GM12878 (cell line): ENCODE results near the gene SCAND1. TPM values are rescaled to one million over a fixed set of nuclear protein-coding genes. Genes with fewer than 3 reads are reported as not detected.
A peak's percentile ranks its signal among the peaks of the same experiment; 100 is the strongest.
"Not testable (repeated sequence)": the region's sequence is repeated elsewhere in the genome, so short reads cannot be mapped to it uniquely, and the experiment has no call there.

Experiments used
- ATAC-seq: fragments of 200-7000 bp; cut with Tn5 transposase; 3 replicates; pipeline ENCODE4 v1.9.1; 2020; ENCODE audit warnings: mild to moderate bottlenecking, moderate library complexity
- BruUV-seq: library from RNA; stranded (reverse); fragments of 400-500 nt; replicated peaks from 2 replicates; lab custom pipeline; 2021; lab: Mats Ljungman, UMichigan
- CTCF ChIA-PET: fragments of 300-600 bp; sonication (Branson Sonifier 250); formaldehyde crosslinking; extraction: SDS; loops from one replicate; lab custom pipeline; 2021; ENCODE audit warnings: inconsistent platforms; lab: Yijun Ruan, JAX
- POLR2A ChIA-PET: fragments of 350-600 bp; formaldehyde crosslinking; extraction: SDS; loops from one replicate; lab custom pipeline; 2021; ENCODE audit warnings: inconsistent platforms; lab: Charles Lee
- RAD21 ChIA-PET: fragments of 300-600 bp; sonication (Branson Sonifier 250); formaldehyde crosslinking; loops from one replicate; lab custom pipeline; 2023; ENCODE audit warnings: antibody characterized with exemption; ENCODE audit not compliant: unreplicated experiment; lab: Charles Lee
- SMC1A ChIA-PET: fragments of 300-600 bp; sonication (Branson Sonifier 250); formaldehyde crosslinking; loops from one replicate; lab custom pipeline; 2023; ENCODE audit not compliant: unreplicated experiment, uncharacterized antibody; lab: Charles Lee
- DNase-seq: peaks from one replicate; pipeline ENCODE4 v3.0.0-alpha.2; 2011; ENCODE audit warnings: low read depth, low spot score
- FAIRE-seq: peaks from 3 replicates; lab custom pipeline; 2011; peaks lifted over from hg19 to GRCh38; lab: Jason Lieb, UNC
- H2AFZ ChIP-seq: 2 replicates; pipeline ENCODE4 v1.6.0; 2011; ENCODE audit warnings: low read depth, low read length, control low read depth; ENCODE audit not compliant: control insufficient read depth
- H3K27ac ChIP-seq: 2 replicates; pipeline ENCODE4 v1.5.1; 2011; ENCODE audit warnings: control low read depth; ENCODE audit not compliant: control insufficient read depth, insufficient read depth
- H3K27me3 ChIP-seq, 2 experiments: replicated peaks in 1 of 2; 2 replicates each; pipeline versions ENCODE4 v1.6.0 to v1.6.1; 2011; ENCODE audit warnings: low read length in 1 of 2; ENCODE audit not compliant: control insufficient read depth in 2 of 2, insufficient read depth in 2 of 2
- H3K36me3 ChIP-seq, 2 experiments: 2 replicates each; pipeline ENCODE4 v1.5.1; 2011; ENCODE audit warnings: low read length in 1 of 2; ENCODE audit not compliant: control insufficient read depth in 2 of 2, insufficient read depth in 2 of 2
- H3K4me1 ChIP-seq: 2 replicates; pipeline ENCODE4 v1.6.1; 2011; ENCODE audit warnings: mild to moderate bottlenecking, low read length, moderate library complexity, mixed read lengths; ENCODE audit not compliant: control insufficient read depth, insufficient read depth
- H3K4me2 ChIP-seq: 2 replicates; pipeline ENCODE4 v1.6.0; 2011; ENCODE audit warnings: control low read depth; ENCODE audit not compliant: control insufficient read depth, insufficient read depth
- H3K4me3 ChIP-seq: fragments of 200-600 bp; sonication (generic); 2 replicates; pipeline ENCODE4 v1.5.1; 2016
- H3K79me2 ChIP-seq: 2 replicates; pipeline ENCODE4 v1.6.0; 2011; ENCODE audit warnings: low read length; ENCODE audit not compliant: control insufficient read depth, insufficient read depth
- H3K9ac ChIP-seq: 2 replicates; pipeline ENCODE4 v1.8.0; 2011; ENCODE audit warnings: low read length, control low read depth, mixed read lengths; ENCODE audit not compliant: control insufficient read depth, insufficient read depth
- H3K9me3 ChIP-seq: replicated peaks from 3 replicates; pipeline ENCODE4 v1.5.1; 2011; ENCODE audit warnings: mild to moderate bottlenecking, low read length; ENCODE audit not compliant: control insufficient read depth, insufficient read depth
- H4K20me1 ChIP-seq: 2 replicates; pipeline ENCODE4 v1.6.0; 2011; ENCODE audit not compliant: control insufficient read depth, insufficient read depth
- BACH1 ChIP-seq: fragments of 450-650 bp; IDR thresholded peaks from 2 replicates; pipeline ENCODE4 v1.6.1; 2017; ENCODE audit warnings: mild to moderate bottlenecking, borderline replicate concordance
- MLLT1 ChIP-seq: fragments of 450-650 bp; IDR thresholded peaks from 2 replicates; pipeline ENCODE4 v1.6.1; 2016; ENCODE audit warnings: mild to moderate bottlenecking
- NFYA ChIP-seq: IDR thresholded peaks from 2 replicates; pipeline ENCODE4 v1.6.1; 2011; ENCODE audit warnings: low read depth, mild to moderate bottlenecking, low read length, improper control_type of control experiment, borderline replicate concordance
- RELB ChIP-seq: fragments of 450-650 bp; IDR thresholded peaks from 2 replicates; pipeline ENCODE4 v1.6.1; 2017; ENCODE audit warnings: low read depth, mild to moderate bottlenecking, moderate library complexity
- SMARCA5 ChIP-seq: fragments of 450-650 bp; IDR thresholded peaks from 2 replicates; pipeline ENCODE4 v1.6.1; 2017; ENCODE audit warnings: mild to moderate bottlenecking
- STAT1 ChIP-seq: fragments of 450-650 bp; conservative IDR thresholded peaks from 2 replicates; pipeline ENCODE4 v1.6.1; 2014; ENCODE audit warnings: antibody characterized with exemption, mild to moderate bottlenecking
- YBX1 ChIP-seq: fragments of 450-650 bp; IDR thresholded peaks from 2 replicates; pipeline ENCODE4 v1.6.1; 2016; ENCODE audit warnings: antibody characterized with exemption
- ZNF622 ChIP-seq: fragments of 450-650 bp; IDR thresholded peaks from 2 replicates; pipeline ENCODE4 v1.6.1; 2017; ENCODE audit warnings: mild to moderate bottlenecking, inconsistent platforms
- WGBS: methylation state at CpG from one replicate; pipeline ENCODE4 v1.1.6; 2016; ENCODE audit warnings: low lambda C conversion rate; ENCODE audit not compliant: insufficient replicate concordance, insufficient coverage; ENCODE audit errors: missing lambda C conversion rate; 5-methylcytosine and 5-hydroxymethylcytosine counted together
- in situ Hi-C: fragments of 300-500 bp; cut with MboI; formaldehyde crosslinking; loops from 9 replicates; pipeline ENCODE4 v1.14.3; 2018; ENCODE audit warnings: mixed read lengths
- intact Hi-C: fragments of 100-400 bp; cut with micrococcal nuclease; formaldehyde crosslinking; loops from one replicate; pipeline ENCODE4 v1.14.2; 2022; ENCODE audit not compliant: unreplicated experiment
- polyA plus RNA-seq, 11 experiments: library from polyadenylated mRNA; depleted of rRNA in 4 of 11; unstranded in 6 of 11; stranded (reverse) in 5 of 11; fragments of >200 nt; fragmentation: Nextera tagmentation in 4 of 11; fragmentation: Illumina TruSeq in 1 of 11; extraction: Ambion mirVana in 4 of 11; extraction: Trizol in 1 of 11; gene quantifications; 1 replicate in 1 of 11; 2 replicates in 10 of 11; pipeline versions ENCODE4 v1.2.1 to v1.2.3, GENCODE V29; 2011 to 2016; ENCODE audit warnings: inconsistent platforms in 2 of 11, missing spikeins in 2 of 11, low read depth in 1 of 11
- total RNA-seq, 4 experiments: library from RNA; depleted of rRNA in 3 of 4; stranded (reverse); fragments of >200 nt in 3 of 4; fragmentation: Illumina TruSeq in 1 of 4; extraction: Trizol in 1 of 4; gene quantifications; 2 replicates each; pipeline versions ENCODE4 v1.2.1 to v1.2.3, GENCODE V29; 2013 to 2021

Gene SCAND1
- total and polyA plus RNA-seq, 10 of the 15 experiments (the other 5 are each of a cell fraction or from before 2014, with no cell fraction given) = 0.08 to 117 (median 25.9) TPM

GRCh38 chr20:35952080-35952479 lies 2.2 kb downstream of the SCAND1 start:
- DNase-seq, intact Hi-C loops, in situ Hi-C loops, H3K36me3 ChIP-seq, H3K4me1 ChIP-seq, BruUV-seq, FAIRE-seq, ATAC-seq, H4K20me1 ChIP-seq, H3K9me3 ChIP-seq, H2AFZ ChIP-seq, H3K27me3 ChIP-seq: not testable (repeated sequence)
- WGBS = 98% methylated on average over 14 of the region's 14 CpGs
- H3K9ac ChIP-seq = peak overlapping the region; percentile 96
- TF ChIP-seq MLLT1 = peak; percentile 73; the same call in 1 of the 2 replicates
- peak overlapping the region; percentile 91; the same call in 1 of the 2 replicates for H3K4me3 ChIP-seq
- peak overlapping the region; percentile 78 for H3K4me2 ChIP-seq
- ChIA-PET SMC1A (interaction anchor here (0.9 to 3.0 kb wide), 4 partner anchors 10 to 210 kb away, joined by 3 to 12 read pairs (median 8); partner anchors contain the start of gene RBM39), RAD21 (interaction anchor here (1.0 to 1.2 kb wide), 2 partner anchors 180 to 336 kb away, joined by 3 to 4 read pairs; partner anchors contain the start of genes PHF20 and SPAG4), POLR2A (interaction anchor here (0.6 to 3.8 kb wide), 4 partner anchors 43 to 1048 kb away, joined by 3 to 40 read pairs (median 6); partner anchors contain the start of genes ERGIC3 and RBM39), CTCF (interaction anchor here (1.0 to 4.4 kb wide), 4 partner anchors 41 to 653 kb away, joined by 3 to 27 read pairs (median 3); partner anchors contain the start of gene RAB5IF)
- H3K79me2 ChIP-seq = peaks cover 23% of the 10 kb centered on the region
- peak overlapping the region; percentile 96; the same call in 1 of the 2 replicates for H3K27ac ChIP-seq

GRCh38 chr20:35950093-35950492 lies 4.2 kb downstream of the SCAND1 start:
- Histone ChIP-seq H3K9ac (no peak overlapping the region), H3K4me1 (no peaks in the 10 kb centered on the region; the same call in 1 of the 2 replicates), H2AFZ (no peak overlapping the region), H3K4me2 (no peak overlapping the region), H3K9me3 (no peaks in the 10 kb centered on the region), H3K27ac (no peak overlapping the region), H3K27me3 (no peaks in the 10 kb centered on the region), H3K36me3 (peaks cover 0 to 3% of the 10 kb centered on the region in 2 experiments; a peak in 2 of 4 replicates), H3K79me2 (peaks cover 23% of the 10 kb centered on the region), H3K4me3 (no peak overlapping the region), H4K20me1 (no peaks in the 10 kb centered on the region)
- ChIA-PET CTCF (no interaction called here), RAD21 (interaction anchor here (1.4 kb wide), 1 partner anchor 331 kb away, joined by 3 read pairs; no protein-coding TSS in a partner anchor), SMC1A (no interaction called here), POLR2A (interaction anchor here (0.6 kb wide), 2 partner anchors 68 to 167 kb away, joined by 4 to 6 read pairs; no protein-coding TSS in a partner anchor)
- DNase-seq (no peak), FAIRE-seq (no peak), ATAC-seq (no peak)
- 98% methylated on average over 7 of the region's 7 CpGs for WGBS
- no TSS peak for BruUV-seq
- intact Hi-C loops (no loop called here), in situ Hi-C loops (no loop called here)
- TF ChIP-seq BACH1 (no peak), YBX1 (no peak), STAT1 (no peak), RELB (no peak), SMARCA5 (no peak), ZNF622 (no peak), NFYA (no peak)
